ENCODE measurements around the gene PHPT1.
"Not testable (repeated sequence)": the region's sequence is repeated elsewhere in the genome, so short reads cannot be mapped to it uniquely, and the experiment has no call there.

Gene PHPT1

GRCh38 chr9:136837856-136838277 lies 11.3 kb upstream of the PHPT1 start:
- DNase-seq = not testable (repeated sequence)

- DNase-seq = no peak
These were observed 10.6 kb upstream of the PHPT1 start for GRCh38 chr9:136838314-136839228.

- no peak for DNase-seq
These were observed 9.7 kb upstream of the PHPT1 start for GRCh38 chr9:136839229-136840139.

GRCh38 chr9:136840140-136840876 lies 8.9 kb upstream of the PHPT1 start:
- no peak for DNase-seq

GRCh38 chr9:136840877-136841645 lies 8.1 kb upstream of the PHPT1 start:
- no peak for DNase-seq

- DNase-seq = not testable (repeated sequence)
These were observed 7.4 kb upstream of the PHPT1 start for GRCh38 chr9:136841646-136842379.

GRCh38 chr9:136842380-136842948 lies 6.7 kb upstream of the PHPT1 start, which contains the start of gene AJM1:
AJM1 (plus strand) TSS chr9:136842478; CDS start chr9:136844415, 1,937 bp downstream.
- peak; percentile 78 to 86 for DNase-seq

GRCh38 chr9:136843159-136843800 lies 5.9 kb upstream of the PHPT1 start:
- not testable (repeated sequence) for DNase-seq

- DNase-seq = peak; percentile 45 to 70
These were observed 5.1 kb upstream of the PHPT1 start for GRCh38 chr9:136843801-136844740.

- DNase-seq = no peak
These were observed 4.3 kb upstream of the PHPT1 start for GRCh38 chr9:136844761-136845464.

GRCh38 chr9:136845465-136846260 lies 3.5 kb upstream of the PHPT1 start:
- DNase-seq = no peak

- no peak for DNase-seq
These were observed 2.7 kb upstream of the PHPT1 start for GRCh38 chr9:136846376-136847087.

- DNase-seq = no peak
These were observed 2.0 kb upstream of the PHPT1 start for GRCh38 chr9:136847088-136847825.

- DNase-seq = peak; percentile 68 to 77
These were observed 1.3 kb upstream of the PHPT1 start for GRCh38 chr9:136847826-136848392.

- peak; percentile 16 to 46 for DNase-seq
These were observed 694 bp upstream of the PHPT1 start for GRCh38 chr9:136848393-136849037.

All from CD4-positive, alpha-beta T cell treated with Interferon alpha-2 for 1 hour (primary cell).